K562 (cell line): Measurements from ENCODE around the gene XPC.

Experiments
- CREM ChIP-seq: IDR thresholded peaks from 2 replicates; pipeline ENCODE4 v1.6.1; 2014; ENCODE audit warnings: antibody characterized with exemption, low read depth
- CTCF ChIP-seq, 3 experiments: IDR thresholded peaks in 2 of 3; conservative IDR thresholded peaks in 1 of 3; 2 replicates each; pipeline ENCODE4 v1.5.1; 2011 to 2012; ENCODE audit warnings: low read length in 3 of 3, mild to moderate bottlenecking in 3 of 3, control low read depth in 2 of 3, improper control_type of control experiment in 1 of 3, inconsistent platforms in 1 of 3, low read depth in 1 of 3, mixed read lengths in 1 of 3, moderate library complexity in 1 of 3; ENCODE audit not compliant: insufficient read depth in 2 of 3
- EZH2 ChIP-seq: IDR thresholded peaks from 2 replicates; pipeline ENCODE4 v1.6.1; 2012; ENCODE audit warnings: low read depth, mild to moderate bottlenecking, inconsistent platforms, low read length, borderline replicate concordance
- HLTF ChIP-seq: fragments of 450-650 bp; IDR thresholded peaks from 2 replicates; pipeline ENCODE4 v1.6.1; 2016
- HMG20B ChIP-seq: fragments of 250-450 bp; sonication (Bioruptor Pico); IDR thresholded peaks from 2 replicates; pipeline ENCODE4 v1.5.0; 2021; ENCODE audit warnings: mild to moderate bottlenecking
- ILK ChIP-seq: fragments of 450-650 bp; IDR thresholded peaks from 2 replicates; pipeline ENCODE4 v1.6.1; 2016; ENCODE audit warnings: missing genetic modification characterization, low read depth, mild to moderate bottlenecking, missing compliant biosample characterization, moderate library complexity, borderline replicate concordance
- MAZ ChIP-seq, 2 experiments: fragments of 450-650 bp in 1 of 2; sonication (generic) in 1 of 2; formaldehyde crosslinking; IDR thresholded peaks in 1 of 2; conservative IDR thresholded peaks in 1 of 2; 2 replicates each; pipeline versions ENCODE4 v1.4.0 to v1.5.0; 2020; ENCODE audit warnings: mild to moderate bottlenecking in 1 of 2, missing genetic modification reagents in 1 of 2
- NFE2L1 ChIP-seq: fragments of 450-650 bp; IDR thresholded peaks from 2 replicates; pipeline ENCODE4 v1.6.1; 2016; ENCODE audit warnings: missing genetic modification characterization, low read depth, mild to moderate bottlenecking, missing compliant biosample characterization, moderate library complexity, borderline replicate concordance
- POLR2B ChIP-seq: fragments of 450-650 bp; IDR thresholded peaks from 2 replicates; pipeline ENCODE4 v1.6.1; 2018; ENCODE audit warnings: low read depth; ENCODE audit not compliant: partially characterized antibody
- RAD21 ChIP-seq, 2 experiments: fragments of 250-450 bp in 1 of 2; fragments of 450-650 bp in 1 of 2; sonication (Bioruptor Pico) in 1 of 2; formaldehyde crosslinking in 1 of 2; IDR thresholded peaks in 1 of 2; conservative IDR thresholded peaks in 1 of 2; 2 replicates each; pipeline versions ENCODE4 v1.4.0 to v1.8.0; 2020 to 2022; ENCODE audit warnings: mild to moderate bottlenecking in 2 of 2, moderate library complexity in 1 of 2
- REST ChIP-seq, 2 experiments: fragments of 450-650 bp; formaldehyde crosslinking in 1 of 2; IDR thresholded peaks; 2 replicates each; pipeline versions ENCODE4 v1.4.0 to v1.6.1; 2014 to 2020; ENCODE audit warnings: mild to moderate bottlenecking in 2 of 2, borderline replicate concordance in 1 of 2, low read depth in 1 of 2
- SREBF1 ChIP-seq: fragments of 150-350 bp; IDR thresholded peaks from 2 replicates; pipeline ENCODE4 v1.6.1; 2014; ENCODE audit warnings: antibody characterized with exemption, low read depth, low read length, borderline replicate concordance
- YY1 ChIP-seq, 3 experiments: IDR thresholded peaks; 2 replicates each; pipeline ENCODE4 v1.6.1; 2011; ENCODE audit warnings: low read length in 2 of 3, mild to moderate bottlenecking in 2 of 3, moderate library complexity in 2 of 3, borderline replicate concordance in 1 of 3, control low read depth in 1 of 3, low read depth in 1 of 3; ENCODE audit not compliant: insufficient read depth in 3 of 3, insufficient replicate concordance in 2 of 3, control insufficient read depth in 1 of 3, insufficient read length in 1 of 3; ENCODE audit errors: extremely low read depth in 1 of 3
- ZC3H4 ChIP-seq: sonication (generic); formaldehyde crosslinking; IDR thresholded peaks from 2 replicates; pipeline ENCODE4 v1.9.0; 2021; ENCODE audit warnings: missing genetic modification reagents, borderline replicate concordance

- no peak for TF ChIP-seq CTCF (IDR thresholded peaks at IDR 0.05 in 2 of 3, conservative IDR thresholded peaks at IDR 0.05 in 1 of 3; ENCODE audit: insufficient read depth in 2 of 3, low read depth in 1 of 3, low read length in 3 of 3)
- TF ChIP-seq CREM: no peak
- TF ChIP-seq NFE2L1 (tag): no peak
- TF ChIP-seq EZH2: no peak
- TF ChIP-seq HMG20B: no peak
- TF ChIP-seq ZC3H4 (CRISPR knock-in tag): no peak
- no peak for TF ChIP-seq REST (IDR thresholded peaks at IDR 0.05; ENCODE audit: borderline replicate concordance)
- TF ChIP-seq REST (CRISPR knock-in tag; IDR thresholded peaks at IDR 0.05; ENCODE audit: low read depth): no peak
- TF ChIP-seq ILK (tag): no peak
- no peak for TF ChIP-seq MAZ (CRISPR knock-in tag; conservative IDR thresholded peaks at IDR 0.05 in 1 of 2, IDR thresholded peaks at IDR 0.05 in 1 of 2)
- no peak for TF ChIP-seq YY1 (IDR thresholded peaks at IDR 0.05; ENCODE audit: borderline replicate concordance in 1 of 3, control insufficient read depth in 1 of 3, extremely low read depth in 1 of 3, insufficient read depth in 3 of 3, insufficient read length in 1 of 3, insufficient replicate concordance in 2 of 3, low read depth in 1 of 3, low read length in 2 of 3)
- TF ChIP-seq RAD21 (CRISPR knock-in tag; conservative IDR thresholded peaks at IDR 0.05 in 1 of 2, IDR thresholded peaks at IDR 0.05 in 1 of 2): no peak
- TF ChIP-seq HLTF: no peak
- no peak for TF ChIP-seq POLR2B
- TF ChIP-seq SREBF1: no peak
Measured at GRCh38 chr3:14096742-14097141, 81.7 kb downstream of the XPC start.
